ENCODE results near the gene FAM204A.

FAM204A gene

DNA sequence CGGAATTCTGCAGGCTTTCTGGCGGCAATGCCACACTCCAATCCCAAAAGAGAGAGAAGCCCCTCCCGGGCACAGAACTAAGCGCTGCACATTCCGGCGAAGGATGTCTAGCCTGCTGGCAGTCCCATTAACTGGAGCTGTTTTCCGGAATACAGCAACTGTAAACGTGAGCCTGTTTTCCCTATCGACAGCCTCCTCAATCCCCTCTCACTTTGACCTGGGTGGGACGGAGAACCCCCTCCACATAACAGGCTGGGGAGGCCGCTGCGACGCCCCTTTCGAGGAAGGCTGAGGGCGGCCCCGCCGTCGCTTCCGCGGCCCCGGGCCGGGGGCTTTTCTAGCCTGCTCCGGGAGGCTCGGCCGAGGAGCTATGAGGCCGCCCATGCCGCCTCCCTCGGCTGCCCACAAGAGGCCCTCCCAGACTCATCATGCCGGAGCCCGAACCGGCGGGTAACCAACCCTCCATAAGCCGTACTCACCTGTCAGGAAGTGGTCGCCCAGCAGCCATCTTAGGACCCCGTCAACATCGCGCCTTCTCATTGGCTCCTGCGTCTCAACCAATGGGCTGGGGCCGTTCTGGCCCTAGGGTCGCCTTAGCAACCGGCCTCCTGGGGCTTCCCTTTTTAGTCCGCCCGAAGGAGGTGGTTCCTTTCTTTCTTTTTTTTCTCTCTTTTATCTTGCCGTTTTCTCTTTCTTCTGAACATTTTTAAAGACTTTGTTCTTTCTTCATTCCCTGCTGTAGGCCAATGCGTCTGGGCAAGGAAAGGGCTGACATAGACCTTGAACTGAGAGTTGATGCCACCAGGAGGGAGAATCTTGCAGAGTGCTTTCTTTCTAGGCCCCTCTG is at the start of gene FAM204A:
Gene FAM204A, minus strand, starts transcription at position 534 of the 847 bp plus-strand sequence. CDS start 5,909 bp downstream, outside the sequence.
- peak within 1 kb of the TSS; percentile 83 for H3K4me3 ChIP-seq (ENCODE audit: low read depth, low read length)
- DNase-seq (ENCODE audit: low read depth) = peak; percentile 74

DNA sequence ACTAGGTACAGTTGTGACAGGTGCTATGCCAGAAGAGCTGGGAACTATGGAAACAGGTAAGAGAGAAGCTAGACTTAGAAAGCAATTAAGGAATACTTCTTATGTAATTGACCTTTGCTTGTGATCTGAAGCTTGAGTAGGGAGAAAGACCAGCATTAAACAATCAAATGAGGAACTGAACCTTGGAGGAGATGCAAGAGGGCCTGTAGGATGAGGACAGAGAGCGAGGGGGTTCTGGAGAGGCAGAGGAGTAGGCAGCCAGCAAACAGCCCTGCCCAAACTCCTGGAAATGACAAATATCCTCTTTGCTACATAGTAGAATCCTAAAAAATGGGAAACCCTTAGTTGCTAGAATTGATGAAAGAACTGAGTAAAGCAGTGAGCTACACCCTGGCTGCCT is 41.6 kb upstream of the FAM204A start:
- no peak for DNase-seq (ENCODE audit: low read depth)
- no peak overlapping the region for H3K4me3 ChIP-seq (ENCODE audit: low read depth, low read length)

DNA sequence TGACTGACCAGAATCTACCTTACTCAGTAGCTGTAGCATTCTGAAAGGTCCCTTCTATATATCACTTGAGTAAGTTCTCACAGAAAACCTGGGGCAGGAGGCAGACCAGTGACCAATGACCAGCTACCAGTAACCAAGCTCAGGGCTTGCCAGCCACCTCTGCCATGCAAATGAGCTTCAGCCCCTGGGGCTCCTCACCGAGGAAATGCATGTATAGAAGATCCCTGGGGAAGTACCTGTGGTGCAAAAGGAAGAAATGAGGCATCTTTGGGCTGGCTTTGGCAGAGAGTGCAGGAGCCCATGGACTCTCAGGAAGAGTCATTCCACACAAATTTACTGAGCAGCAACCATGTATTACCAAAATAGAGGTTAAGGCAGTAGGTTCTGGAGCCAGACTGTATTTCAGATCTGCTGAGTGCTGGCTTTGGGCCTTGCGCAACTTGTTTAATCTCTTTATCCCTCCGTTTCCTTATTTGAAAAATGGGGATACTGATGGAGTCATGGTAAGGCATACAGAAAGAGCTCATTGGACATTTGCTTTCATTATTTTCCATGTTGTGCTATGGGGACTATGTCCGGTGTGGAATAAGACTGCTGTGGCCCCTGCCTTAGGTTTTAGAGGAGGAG is 41.1 kb upstream of the FAM204A start:
- no peak overlapping the region for H3K4me3 ChIP-seq (ENCODE audit: low read depth, low read length)
- DNase-seq (ENCODE audit: low read depth) = no peak

DNA sequence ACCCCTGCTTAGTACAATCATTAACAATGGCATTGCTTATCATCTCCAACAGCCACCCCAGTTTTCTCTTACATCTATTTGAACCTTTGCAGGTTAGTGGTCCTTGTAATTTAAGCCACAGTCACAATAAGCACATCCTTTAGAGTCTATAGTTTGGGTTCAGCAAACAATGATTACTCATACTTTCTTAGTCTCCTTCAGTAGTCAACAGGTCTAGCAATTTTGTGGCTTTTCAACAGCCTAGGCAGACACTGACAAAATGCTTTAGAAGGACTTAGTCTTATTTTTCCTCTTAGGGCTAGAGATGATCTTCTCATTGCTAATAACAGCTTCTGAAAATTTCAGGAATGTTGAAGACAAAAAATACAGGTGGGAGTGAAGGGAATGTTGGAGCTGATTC is 32.3 kb upstream of the FAM204A start:
- H3K4me3 ChIP-seq (ENCODE audit: low read depth, low read length) = no peak overlapping the region
- DNase-seq (ENCODE audit: low read depth) = no peak

DNA sequence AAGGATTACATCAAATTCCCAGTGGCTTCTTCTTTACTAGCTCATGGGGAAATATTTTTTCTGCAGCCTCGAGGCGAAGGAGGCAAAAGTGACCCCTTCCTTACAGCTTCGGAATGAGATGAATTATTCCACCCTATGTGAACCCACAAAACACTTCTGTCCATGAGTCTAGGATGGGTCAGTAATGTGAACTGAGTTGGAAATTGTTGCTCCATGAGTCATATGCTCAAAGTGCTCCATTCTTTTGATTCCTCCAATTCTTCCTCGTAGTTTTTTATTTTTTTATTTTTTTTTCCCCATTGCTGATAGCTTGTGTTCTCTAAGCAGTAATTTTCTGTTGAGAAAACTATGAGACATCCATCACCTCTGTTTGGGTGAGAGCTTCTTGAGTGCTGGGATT is 31.7 kb upstream of the FAM204A start:
- DNase-seq (ENCODE audit: low read depth) = peak; percentile 41

DNA sequence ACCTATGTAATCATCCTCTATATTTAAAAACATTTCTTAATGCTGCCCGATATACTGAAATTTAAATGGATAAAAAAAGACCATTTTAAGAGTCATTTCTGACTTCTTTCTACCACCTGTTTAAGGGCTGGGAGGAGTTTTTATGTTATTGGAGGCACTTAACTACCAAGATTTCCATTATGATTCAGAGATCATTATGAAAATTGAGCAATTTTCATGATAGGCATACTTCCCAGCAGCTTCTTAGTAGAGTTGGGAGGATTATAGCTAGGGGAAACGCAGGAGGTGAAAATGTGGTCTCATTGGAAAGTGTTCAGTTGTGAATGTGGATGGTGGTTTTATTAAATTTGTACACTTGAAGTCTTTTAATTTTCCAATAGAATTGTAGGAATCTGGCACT is 28.4 kb upstream of the FAM204A start:
- H3K4me3 ChIP-seq (ENCODE audit: low read depth, low read length) = no peak overlapping the region
- DNase-seq (ENCODE audit: low read depth) = no peak

More for the DNA sequence above, 31.7 kb upstream of the FAM204A start:
- H3K4me3 ChIP-seq (ENCODE audit: low read depth, low read length) = no peak overlapping the region

DNA sequence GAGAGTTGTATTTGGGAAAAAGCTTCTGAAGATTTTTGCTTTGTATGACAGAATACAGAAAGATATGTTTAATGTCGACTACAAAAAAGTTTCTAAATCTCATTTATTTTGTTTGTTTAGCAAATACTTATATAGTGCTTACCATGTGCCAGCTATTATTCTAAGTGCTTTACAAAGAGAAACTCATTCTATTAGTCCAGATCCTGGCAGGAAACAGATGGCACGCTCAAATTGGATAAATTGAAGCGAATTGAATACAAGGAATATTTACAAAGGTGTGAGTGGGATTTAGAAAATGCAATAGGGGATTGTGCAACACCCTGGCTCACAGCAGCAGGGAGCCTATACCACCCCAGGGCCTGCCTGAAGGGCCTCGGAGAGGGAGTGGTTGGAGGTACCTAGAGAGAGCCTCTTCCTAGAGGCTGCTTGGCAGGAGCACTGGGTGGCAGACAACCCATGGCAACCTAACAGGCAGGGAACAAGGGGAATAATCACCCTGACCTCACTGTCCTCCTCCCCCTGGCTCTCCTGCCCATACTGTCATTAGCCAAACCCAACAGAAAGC is 27.6 kb upstream of the FAM204A start:
- no peak for DNase-seq (ENCODE audit: low read depth)
- H3K4me3 ChIP-seq (ENCODE audit: low read depth, low read length) = no peak overlapping the region

DNA sequence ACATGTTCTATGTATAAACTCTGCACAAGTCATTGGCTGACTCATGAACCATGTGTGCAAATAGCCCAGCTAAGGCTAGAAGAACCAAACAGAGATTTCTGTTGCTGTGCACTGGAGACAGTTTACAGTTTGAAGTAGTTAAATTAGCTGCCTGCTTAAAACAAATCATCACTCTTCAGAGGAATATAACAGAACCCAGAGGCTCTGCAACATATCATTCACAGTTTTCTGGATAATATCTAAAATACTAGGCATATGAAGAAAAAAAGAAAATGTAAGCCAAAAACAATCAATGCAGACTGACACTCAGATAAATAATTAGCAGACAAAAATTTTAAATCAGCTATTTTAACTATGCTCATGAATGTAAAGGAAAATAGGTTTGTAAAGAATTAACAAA is 23.6 kb upstream of the FAM204A start:
- DNase-seq (ENCODE audit: low read depth) = no peak
- H3K4me3 ChIP-seq (ENCODE audit: low read depth, low read length) = no peak overlapping the region

DNA sequence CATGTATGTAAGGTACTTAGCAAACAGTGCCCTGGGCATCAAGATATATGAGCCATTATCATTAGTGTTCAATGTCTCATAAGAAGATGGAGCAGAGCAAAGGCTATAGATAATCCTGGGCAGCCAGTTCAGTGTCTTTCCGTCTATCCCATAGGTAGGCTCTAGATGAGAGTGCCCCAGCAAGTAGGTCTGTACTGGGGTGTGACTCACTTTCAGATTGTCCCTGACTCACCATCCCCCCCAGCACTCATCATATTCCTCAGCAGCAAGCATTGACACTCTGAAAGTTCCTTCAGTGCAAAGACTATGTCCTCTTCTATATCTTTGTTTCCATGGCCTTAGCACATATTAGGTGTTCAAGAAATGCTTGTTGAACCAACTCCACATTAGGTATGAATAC is 20.0 kb upstream of the FAM204A start:
- no peak for DNase-seq (ENCODE audit: low read depth)
- H3K4me3 ChIP-seq (ENCODE audit: low read depth, low read length) = no peak overlapping the region

DNA sequence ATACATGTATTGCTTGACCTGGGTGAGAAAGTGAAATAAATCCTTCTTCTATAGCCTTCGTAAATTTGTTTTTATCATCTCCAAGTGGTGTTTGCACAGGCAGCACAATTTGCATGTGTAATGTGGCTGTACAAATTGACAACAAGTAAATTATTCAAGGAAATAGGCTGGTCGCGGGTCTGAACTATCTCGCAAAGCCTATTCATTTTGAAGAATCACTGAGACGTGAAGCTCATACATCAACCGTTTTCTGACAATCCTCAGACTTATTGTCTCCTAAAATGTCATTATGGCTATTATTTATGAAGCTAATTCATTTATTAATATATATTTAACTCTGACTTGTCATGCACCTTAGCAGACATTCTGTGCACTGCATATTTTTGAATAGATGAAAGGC is 16.2 kb upstream of the FAM204A start:
- H3K4me3 ChIP-seq (ENCODE audit: low read depth, low read length) = no peak overlapping the region

DNA sequence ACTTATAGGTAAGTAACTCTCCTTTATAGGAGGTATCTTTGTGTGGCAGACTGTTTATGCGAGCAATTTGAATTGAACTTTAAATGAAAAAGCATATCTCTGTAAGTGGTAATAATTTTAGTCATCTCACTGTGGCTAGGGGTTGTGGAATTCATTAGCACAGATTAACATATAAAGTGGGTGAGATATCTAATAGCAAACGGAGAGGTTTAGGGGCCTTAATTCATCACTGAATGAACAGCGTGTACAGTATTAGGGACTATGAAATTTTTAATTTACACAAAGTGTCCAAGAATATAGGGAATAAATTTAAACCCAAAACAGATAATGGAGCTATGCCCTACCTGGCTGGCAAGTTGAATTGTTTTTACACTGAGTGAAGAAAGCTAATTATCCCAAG is 15.7 kb upstream of the FAM204A start:
- no peak for DNase-seq (ENCODE audit: low read depth)
- no peak overlapping the region for H3K4me3 ChIP-seq (ENCODE audit: low read depth, low read length)

More for the DNA sequence above, 16.2 kb upstream of the FAM204A start:
- no peak for DNase-seq (ENCODE audit: low read depth)

DNA sequence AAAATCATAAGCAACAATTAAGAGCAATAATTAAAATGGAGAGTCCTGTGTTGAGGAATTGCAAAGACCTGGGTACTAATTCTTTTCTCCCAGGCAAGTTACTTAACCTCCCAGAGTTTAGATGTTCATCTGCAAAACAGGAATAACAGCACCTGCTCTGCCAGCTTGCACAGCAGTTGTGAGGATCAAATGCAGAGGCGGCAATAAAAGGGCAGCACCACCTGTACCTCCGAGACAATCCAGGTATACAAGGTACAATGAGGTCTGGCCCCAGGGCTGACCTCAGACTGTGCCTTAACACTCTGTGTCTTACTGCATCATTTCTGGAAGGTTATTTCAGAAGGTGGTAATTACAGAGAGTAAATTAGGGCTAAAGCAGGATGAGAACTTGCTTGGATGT is 14.5 kb upstream of the FAM204A start:
- H3K4me3 ChIP-seq (ENCODE audit: low read depth, low read length) = no peak overlapping the region
- no peak for DNase-seq (ENCODE audit: low read depth)

DNA sequence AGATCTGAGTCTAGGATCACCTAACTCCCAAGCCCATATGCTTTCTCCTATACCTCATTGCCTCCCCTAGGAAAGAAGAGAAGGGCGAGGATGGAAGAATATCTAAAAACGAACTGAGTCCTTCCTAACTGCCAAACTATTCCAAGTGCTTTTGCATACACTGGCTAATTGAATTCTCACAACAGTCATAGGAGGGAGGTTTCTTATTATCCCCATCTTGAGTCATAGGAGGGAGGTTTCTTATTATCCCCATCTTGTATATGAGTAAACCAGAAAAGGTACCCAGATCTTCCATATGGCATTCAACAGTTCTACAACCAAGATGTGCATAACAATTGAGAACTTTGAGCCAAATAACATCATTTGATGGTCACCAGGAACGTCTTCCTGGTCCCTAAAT is 13.1 kb upstream of the FAM204A start:
- DNase-seq (ENCODE audit: low read depth) = no peak
- H3K4me3 ChIP-seq (ENCODE audit: low read depth, low read length) = no peak overlapping the region

DNA sequence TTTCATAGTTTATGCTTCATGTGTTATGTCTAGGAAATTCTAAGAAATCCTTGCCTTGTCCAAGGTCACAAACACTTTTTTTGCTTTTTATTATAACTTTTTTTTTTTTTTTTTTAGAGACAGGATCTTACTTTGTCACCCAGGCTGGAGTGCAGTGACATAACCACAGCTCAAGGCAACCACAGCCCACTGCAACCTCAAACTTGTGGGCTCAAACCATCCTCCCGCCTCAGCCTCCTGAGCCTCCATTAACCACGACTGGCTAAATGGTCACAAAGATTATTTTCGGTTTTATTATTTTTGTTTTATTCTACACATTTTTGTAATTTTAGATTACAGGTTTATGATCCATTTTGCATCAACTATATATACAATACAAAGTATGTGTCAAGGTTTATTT is 7.1 kb upstream of the FAM204A start:
- DNase-seq (ENCODE audit: low read depth) = no peak
- H3K4me3 ChIP-seq (ENCODE audit: low read depth, low read length) = no peak overlapping the region

DNA sequence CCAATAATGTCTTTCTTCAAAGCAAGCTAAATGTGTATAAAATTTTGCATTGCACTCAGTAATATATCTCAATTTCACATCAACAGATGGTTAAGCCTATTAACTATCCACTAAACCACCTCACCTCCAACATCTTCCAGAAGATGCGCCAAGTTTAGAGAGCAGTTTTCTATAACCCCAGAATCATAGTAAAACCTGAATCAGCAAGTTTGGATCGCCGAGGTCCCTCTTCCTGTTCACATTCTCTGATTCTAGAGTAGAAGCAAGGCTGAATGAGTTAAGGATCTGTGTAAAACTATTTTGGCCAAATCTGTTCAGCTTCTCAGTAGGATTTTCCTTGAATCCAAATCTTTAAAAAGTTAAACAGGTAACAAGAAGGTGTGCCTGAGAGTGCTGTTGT is 1.4 kb upstream of the FAM204A start:
- no peak for DNase-seq (ENCODE audit: low read depth)
- H3K4me3 ChIP-seq (ENCODE audit: low read depth, low read length) = no peak overlapping the region

DNA sequence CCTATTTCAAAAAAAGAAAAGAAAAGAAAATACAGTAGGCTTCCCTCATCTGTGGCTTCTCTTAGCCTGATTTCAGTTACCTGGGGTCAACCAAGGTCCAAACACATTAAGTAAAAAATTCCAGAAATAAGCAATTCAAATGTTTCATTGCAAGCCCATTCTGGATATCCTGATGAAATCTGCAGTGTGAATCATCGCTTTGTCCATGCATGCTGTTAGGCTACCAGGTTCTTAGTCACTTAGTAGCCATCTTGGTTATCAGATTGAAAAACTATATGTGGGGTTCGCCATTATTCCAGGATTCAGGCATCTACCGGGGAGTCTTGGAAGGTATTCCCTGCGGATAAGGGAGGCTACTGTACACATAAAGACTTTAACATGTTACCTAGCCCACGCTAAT is 991 bp upstream of the FAM204A start:
- no peak for DNase-seq (ENCODE audit: low read depth)
- no peak overlapping the region for H3K4me3 ChIP-seq (ENCODE audit: low read depth, low read length)

DNA sequence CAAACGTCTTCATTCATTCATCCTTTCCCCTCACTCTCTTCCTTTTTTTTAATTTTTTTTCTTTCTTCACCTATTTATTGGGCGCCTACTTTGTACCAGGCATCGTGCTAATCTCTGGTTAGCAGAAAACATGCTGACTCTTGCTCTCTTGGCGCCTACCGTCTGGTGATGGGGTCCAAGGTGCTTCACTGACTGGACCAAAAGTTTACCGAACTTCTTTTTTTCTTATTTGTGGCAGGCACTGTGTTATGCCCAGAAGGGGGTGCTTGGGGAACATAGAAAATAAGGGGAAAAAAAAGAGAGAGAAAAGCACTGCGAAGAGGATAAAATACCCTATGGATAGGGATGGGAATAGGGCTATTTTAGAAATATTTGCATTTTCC is 505 bp upstream of the FAM204A start:
- peak overlapping the region; percentile 83 for H3K4me3 ChIP-seq (ENCODE audit: low read depth, low read length)
- no peak for DNase-seq (ENCODE audit: low read depth)

DNA sequence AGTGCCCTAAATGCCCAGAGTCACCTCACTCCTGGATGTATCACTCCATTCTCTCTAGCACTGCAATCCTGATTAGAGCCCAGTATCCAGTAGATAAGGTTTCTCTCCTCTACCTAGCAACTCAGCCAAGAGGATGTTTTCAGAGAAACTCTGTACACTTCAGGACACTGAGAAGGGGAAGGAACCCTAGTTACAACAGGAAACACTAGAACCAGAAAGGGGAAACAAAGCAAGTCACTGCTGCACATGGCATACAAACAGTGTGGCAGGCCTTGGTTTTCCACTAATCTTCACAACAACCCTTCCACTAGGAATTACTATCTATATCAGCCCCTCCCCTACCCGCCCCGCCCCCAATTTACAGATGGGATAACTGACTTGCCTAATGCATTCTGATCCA is 1.6 kb downstream of the FAM204A start:
- no peak overlapping the region for H3K4me3 ChIP-seq (ENCODE audit: low read depth, low read length)
- no peak for DNase-seq (ENCODE audit: low read depth)

DNA sequence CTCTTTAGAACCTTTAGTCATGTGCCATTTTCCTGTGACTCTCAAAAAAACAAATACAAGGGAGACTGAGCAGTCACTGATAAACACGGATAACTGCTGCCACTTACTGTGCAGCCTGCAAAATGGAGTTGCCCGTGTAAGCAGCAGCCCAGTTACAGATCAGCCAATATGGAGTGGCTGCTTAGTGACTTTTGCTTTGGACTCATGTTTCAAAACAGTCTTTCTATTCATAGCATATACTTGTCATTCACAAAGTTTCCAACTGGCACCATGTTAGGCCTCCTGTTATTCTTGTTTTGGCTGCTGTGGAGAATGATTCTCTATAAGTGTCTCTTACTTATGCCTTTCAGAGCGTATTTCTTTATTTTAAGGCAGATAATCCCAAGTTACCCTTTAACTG is 3.0 kb downstream of the FAM204A start:
- no peak overlapping the region for H3K4me3 ChIP-seq (ENCODE audit: low read depth, low read length)
- DNase-seq (ENCODE audit: low read depth) = no peak

DNA sequence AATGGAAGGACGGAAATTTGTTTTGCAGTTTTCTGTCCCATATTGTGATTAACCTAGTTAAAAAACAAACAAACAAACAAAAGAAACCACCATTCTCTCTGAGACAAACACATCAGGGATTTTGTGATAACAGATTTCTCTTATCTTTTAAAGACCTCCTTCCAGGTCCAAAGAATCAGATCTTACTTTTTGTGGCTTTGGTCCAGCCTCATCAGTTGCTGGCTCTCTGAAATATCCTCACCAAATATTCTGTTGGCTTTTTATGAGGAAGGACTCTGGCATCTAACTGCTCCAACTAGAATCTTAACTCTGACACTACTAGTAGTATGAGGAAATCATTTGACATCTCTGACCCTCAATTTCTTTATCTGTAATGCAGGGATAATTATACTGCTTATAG is 4.8 kb downstream of the FAM204A start:
- H3K4me3 ChIP-seq (ENCODE audit: low read depth, low read length) = no peak overlapping the region

DNA sequence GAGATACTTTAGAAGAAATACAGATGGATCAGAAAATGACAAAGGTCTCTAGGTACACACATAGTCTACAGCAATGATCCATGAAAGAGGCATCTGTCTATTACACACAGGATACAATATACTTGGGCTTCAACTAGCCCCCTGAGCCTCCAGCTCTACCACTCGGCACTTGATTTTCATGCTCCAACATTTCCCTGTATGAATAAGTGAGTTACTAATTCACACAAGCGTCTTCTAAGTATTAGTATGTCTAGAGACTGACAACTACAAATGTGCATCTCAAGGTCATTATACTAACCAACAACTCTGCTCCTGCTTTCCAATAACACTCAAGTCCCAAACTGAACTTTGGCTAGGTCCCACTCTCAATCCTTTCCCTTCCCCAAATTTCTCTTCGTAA is 8.3 kb downstream of the FAM204A start:
- no peak overlapping the region for H3K4me3 ChIP-seq (ENCODE audit: low read depth, low read length)
- no peak for DNase-seq (ENCODE audit: low read depth)

More for the DNA sequence above, 4.8 kb downstream of the FAM204A start:
- no peak for DNase-seq (ENCODE audit: low read depth)

All from skeletal muscle cell (primary cell).